GM19025 (cell line): Measurements from ENCODE around the gene SYDE2.
"Not testable (repeated sequence)": the region's sequence is repeated elsewhere in the genome, so short reads cannot be mapped to it uniquely, and the experiment has no call there.

ENCODE experiments used
- ATAC-seq: cut with Tn5 transposase; IDR thresholded peaks from one replicate; pipeline ENCODE4 v1.9.1; 2021; ENCODE audit warnings: mild to moderate bottlenecking, low read depth, moderate library complexity; ENCODE audit not compliant: unreplicated experiment

The SYDE2 gene

DNA sequence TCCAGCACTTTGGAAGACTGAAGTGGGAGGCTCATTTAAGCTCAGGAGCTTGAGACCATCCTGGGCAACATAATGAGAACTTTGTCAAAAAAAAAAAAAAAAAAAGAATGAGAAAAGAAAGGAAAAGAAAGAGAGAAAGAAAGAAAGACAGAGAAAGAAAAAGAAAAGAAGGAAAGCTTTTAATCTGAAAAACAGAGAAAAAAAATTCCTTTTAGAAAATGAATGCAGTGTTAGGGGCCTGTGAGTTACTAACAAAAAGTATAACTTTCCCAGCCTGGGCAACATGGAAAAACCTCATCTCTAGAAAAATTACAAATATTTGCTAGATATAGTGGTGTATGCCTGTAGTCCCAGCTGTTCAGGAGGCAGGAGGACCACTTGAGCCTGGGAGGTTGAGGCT is 15.9 kb upstream of the SYDE2 start:
- ATAC-seq: no peak

DNA sequence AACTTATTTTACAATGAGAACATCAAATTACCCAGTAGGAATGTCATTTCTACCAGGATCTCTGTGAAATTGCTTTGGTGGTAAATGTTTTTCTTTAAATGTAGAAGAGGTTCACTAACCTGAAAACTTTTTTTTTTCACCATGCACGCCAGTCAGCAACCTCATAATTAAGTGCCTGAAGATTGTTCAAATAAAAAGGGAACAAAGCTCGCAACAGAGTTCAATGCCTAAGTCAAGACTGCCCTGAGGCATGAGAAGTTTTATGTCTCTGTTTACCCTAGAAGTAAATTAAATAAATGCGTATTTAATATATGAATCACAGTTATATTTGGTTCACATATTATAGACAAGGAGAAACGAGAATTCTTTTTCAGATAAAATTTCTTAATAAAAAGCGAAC is 13.8 kb upstream of the SYDE2 start:
- no peak for ATAC-seq

DNA sequence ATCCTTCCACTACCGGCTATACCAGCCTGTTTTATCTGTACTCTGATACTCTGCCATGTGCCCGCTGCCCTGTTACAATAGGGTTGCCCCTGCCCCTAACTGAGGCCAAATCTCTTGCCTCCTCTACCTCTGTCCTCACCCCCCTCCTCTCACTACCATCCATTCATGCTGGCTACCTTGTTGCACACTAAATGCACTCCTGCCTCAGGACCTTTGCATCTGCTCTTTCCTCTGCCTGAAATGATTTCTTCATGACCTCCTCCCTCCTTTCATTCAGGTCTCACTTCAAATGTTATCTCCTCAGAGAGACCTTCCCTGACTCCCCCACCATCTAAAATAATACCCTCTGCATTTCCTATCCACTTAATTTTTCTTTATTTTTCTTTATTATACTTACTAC is 7.7 kb upstream of the SYDE2 start:
- no peak for ATAC-seq

DNA sequence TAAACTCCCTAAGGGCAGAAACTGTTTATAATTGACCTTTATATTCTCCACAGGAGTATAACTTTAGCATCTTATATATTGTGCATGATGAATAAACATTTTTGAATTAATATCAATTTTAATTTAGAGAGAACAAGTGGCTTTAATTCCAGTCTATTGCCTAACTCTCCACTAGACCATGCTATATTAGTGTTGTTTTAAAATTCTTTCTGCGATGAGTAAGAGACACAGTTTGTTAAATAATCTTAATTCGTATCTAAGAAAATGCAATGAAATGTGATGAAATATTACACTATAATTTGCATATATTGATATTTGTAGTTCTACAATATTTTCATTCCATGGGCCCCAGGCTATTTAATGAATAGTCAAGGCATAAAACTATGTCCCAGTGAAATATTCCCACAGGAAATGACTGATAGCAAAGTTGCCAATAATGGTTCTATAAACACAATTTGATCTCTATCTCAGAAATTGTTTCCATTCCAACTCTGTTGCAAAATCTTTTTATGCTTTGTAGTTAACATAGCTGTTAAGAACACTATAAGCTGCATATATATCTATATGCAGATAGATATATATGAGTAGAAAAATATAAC is 2.9 kb upstream of the SYDE2 start:
- ATAC-seq: no peak

DNA sequence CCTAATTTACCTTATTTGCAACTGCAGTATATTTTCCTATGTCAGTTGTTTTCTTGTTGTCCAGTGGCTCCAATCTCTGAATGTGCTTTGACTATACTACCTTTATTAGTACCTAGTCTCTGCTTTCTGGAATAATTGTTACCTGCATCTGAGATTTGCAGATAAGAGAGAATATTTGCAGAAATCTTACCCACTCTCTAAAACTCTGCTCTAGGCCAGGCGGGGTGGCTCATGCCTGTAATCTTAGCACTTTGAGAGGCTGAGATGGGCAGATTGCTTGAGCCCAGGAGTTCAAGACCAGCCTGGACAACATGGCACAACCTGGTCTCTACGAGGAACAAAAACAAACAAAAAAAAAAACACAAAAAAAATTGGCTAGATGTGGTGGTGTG is 2.0 kb upstream of the SYDE2 start:
- ATAC-seq: no peak

DNA sequence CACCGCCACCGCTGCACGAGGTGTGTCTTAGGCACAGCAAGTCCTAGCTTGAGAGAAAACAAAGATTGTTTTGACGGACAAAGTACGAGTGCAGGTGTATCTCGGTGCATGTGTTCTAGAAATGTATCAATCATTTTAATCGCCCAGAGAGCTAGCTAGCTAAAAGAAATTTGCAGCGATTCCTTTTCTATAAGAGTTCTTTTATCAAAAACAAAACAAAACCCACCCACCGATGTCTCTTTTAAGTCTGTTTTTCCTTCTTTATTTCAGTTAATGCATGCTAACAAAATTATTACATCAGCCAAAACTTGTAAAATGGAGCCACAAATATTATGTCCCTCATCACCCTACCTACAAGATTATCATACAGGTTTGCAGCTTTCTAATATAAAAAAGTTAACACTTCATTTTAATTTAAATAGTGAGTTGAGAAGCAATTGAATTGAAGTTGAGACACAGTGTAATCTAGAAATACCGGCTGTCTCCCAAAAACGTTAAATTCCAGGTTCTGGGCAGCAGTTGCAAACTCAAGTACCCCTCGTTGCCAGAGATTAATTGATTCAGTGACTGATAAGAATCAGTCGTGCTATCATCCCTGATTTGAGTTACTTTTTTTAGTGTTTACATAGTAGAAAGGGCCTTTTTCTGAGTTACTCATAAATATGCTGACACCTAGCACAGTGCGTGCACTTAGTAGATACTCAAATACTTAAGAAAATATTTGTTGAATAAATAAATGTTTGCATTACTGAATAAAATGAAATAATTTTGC is 1.5 kb upstream of the SYDE2 start:
- no peak for ATAC-seq

DNA sequence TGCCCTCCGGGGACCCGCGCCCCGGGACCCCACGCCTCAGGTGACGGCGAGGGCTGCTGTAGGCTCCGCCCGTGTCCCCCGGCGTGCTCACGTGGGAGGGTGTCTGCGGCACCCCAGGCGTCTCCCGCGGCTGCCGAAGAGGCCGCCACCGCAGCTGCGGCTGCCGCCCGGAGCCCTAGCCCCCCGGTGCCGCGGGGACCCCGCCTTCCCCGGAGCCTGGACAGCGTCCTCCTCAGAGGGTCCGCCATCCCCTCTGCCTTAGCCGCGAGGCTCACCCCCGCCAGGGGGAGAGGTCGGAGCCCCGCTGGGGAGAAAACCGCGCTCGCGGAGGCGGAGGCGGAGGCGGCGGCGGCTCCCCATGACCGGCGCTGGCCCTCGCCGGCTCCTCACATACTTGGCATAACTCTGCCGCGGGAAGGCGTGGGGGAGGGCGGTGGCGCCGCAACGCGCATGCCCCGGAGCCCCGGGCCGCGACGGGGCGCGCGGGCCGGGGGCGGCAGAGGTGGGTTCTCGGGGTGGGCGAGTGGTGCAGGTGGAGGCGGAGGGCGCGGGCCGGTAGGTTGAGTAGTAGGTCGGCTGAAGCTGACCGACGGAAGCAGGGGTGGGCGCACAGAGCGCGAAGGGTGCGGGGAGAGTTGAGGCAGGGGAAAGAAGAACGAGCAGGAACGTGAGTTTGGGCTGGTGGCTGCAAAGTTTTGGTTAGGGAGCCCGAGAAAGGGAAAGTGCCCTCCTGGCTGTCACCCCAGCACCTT is 700 bp upstream of the SYDE2 start:
- peak; percentile 46 for ATAC-seq

DNA sequence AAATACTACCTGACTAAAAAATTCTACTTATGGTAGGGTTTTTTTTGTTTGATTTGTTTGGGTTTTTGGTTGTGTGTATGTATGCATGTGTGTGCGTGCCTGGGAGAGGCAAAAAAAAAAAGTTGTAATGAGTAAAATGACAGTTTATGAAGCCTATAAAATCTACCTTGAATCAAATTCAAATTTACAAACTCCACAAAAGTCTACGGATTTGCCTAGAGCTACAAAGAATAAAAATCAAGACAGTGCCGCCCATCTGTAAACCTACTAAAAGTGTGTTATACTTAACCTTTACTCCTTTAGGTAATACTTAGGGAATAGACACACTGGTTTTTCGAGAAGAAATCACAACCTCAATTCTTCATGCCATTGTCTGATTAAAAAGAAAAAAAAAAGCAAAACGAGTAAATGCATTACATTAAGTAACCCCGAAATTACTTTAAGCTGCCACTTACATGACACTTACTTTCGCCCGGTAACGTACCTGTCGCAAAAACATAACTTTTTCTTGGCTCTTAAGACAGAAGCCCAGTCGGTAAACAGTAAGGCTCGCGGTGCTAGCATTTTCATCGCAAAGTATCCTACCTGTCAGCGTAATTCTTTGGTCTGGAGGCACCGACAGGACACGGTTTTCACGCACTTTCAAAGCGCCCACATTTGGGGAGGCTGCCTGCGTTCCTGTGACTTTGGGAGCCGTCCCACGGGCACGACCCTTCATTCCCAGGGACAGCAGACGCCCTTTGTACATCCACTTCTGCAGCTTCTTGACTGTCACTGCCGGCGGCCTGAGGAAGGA is 951 bp downstream of the SYDE2 start:
- peak; percentile 5 for ATAC-seq

DNA sequence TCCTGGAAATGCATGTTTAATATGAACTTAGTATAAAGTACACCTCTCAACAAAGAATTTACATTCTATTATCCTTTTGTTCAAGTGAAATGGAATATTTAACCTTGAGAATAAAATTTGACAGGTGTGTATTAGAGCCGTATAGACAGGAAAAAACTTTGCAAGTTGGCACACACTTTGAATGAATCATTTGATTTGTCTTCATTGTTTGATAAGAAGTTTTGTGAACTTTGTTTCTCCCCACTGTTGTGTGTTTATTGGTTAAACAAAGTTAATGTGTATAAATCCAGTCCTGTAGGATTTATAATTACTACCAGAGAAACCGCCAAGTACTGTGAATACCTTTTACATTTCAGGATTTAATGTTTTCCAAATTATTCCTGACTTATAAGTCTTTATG is 2.0 kb downstream of the SYDE2 start:
- ATAC-seq: no peak

DNA sequence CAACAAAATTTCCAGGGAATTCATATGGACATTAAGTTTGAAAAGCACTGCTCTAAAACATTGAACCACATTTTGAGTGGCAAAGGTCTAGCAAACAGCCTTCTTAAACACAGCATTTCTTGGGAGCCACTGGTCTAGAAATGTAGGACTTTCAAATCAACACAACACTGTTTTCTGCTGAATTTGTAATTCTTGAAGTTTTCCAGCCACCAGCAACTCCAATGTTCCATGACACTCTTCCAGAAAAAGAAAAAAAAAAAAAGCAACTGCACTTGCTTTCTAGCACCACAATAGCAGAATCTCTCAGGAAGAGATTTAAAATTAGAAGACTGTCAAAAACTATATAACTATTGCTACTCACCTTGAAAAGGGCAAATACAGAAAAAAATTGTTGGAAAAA is 4.5 kb downstream of the SYDE2 start:
- ATAC-seq: no peak

DNA sequence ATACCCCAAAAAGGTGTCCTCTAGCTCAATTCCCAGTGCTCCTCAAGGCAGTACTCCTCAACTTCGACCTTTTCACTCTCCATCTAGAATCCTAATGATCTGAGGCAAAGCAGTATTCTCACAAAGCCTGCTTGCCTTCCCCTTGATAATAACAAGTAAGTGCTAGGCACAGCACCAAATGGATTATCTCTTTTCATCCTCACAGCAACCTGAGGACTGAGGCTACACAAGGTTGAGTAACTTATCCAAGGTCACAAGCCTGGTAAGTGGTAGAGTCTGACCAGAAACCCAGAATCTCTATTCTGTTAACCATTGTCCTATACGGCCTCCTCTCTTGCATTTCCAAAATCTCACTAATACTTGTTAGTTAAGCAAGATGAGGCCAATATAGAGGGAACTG is 5.1 kb downstream of the SYDE2 start:
- ATAC-seq: no peak

DNA sequence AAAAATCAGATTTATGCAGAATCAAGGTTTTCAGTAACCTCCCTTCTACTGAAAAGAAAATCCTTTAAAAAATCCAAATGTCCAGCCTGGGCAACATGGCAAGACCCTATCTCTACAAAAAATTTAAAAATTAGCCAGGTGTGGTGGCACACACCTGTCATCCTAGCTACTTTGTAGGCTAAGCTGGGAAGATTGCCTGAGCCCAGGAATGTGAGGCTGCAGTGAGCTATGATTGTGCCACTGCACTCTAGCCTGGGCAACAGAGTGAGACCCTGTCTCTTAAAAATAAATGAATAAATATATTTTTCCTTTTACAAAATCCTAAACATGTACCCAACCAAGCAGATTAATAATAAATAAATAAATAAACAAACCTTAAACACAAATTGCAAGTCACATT is 8.7 kb downstream of the SYDE2 start:
- not testable (repeated sequence) for ATAC-seq

DNA sequence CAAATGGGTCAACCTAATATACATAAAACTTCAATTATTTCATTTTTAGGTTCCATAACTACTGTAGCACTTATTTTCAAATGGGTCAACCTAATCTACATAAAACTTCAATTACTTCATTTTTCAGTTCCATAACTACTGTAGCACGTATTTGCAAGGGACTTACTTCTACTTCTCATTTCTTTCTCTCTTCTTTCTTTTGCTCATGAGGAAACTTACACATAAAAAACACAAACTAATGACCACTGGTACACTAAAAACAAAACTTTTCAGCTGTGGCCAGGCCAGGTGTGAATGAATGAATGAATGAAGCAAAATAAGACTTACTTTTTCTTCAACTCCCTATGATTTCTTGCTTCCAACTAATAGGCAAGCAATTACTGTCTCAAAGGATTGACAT is 11.7 kb downstream of the SYDE2 start:
- ATAC-seq: no peak

DNA sequence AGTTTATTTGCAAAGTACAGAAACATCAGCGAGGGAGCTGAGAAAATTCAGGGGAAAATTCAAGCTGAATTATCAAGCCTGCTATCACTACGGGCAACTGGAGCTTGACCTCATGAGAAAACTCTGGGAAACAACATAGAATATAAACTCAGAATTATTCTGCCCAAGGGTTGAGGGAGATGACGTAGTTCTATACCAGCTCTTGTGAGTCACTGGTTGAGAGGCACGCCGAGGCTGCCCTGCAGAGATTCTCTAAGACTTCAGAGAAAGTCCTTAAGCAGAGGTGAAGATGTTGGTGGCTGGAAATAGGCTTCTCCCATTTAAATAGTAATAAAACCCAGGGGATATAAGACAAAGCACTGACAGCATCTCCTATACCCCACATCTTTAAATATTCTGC is 12.3 kb downstream of the SYDE2 start:
- no peak for ATAC-seq

DNA sequence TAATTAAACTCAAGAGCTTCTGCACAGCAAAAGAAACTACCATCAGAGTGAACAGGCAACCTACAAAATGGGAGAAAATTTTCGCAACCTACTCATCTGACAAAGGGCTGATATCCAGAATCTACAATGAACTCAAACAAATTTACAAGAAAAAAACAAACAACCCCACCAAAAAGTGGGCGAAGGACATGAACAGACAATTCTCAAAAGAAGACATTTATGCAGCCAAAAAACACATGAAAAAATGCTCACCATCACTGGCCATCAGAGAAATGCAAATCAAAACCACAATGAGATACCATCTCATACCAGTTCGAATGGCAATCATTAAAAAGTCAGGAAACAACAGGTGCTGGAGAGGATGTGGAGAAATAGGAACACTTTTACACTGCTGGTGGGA is 13.8 kb downstream of the SYDE2 start:
- ATAC-seq: not testable (repeated sequence)

DNA sequence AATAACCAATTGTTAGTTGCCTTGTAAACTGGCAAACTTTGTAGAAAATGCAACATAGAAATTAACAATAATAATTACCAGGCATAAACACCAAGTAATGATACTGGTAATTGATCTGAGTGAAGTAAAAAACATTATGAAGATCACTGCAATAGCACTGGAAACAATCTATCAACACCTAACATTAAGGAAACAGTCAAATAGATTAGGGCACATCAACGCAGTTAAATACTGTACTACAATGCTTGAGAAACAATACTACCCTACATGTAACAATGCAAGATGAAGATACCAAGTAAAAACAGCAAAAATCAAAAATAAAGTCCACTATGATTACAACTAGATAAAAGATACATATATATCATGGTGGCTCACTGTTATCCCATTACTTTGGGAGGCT is 16.6 kb downstream of the SYDE2 start:
- no peak for ATAC-seq

DNA sequence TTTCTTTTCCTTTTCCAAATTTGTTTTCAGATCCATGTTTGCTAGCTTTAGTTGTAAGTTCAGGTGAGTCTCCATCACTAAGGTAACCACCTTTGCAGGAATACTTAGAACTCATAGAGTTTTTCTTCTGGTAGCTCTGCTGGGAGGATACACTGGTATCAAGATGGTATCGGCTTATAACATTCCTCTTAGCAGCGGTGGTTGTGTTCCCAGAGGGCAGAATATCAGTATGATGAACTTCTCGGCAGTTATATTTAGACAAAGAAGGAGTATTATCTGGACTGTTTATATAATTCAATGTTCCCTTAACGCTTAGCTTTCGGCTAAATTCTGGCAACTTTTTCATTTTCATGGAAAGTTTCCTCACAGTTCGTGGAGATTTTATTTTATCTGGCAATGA is 18.1 kb downstream of the SYDE2 start:
- ATAC-seq: no peak

DNA sequence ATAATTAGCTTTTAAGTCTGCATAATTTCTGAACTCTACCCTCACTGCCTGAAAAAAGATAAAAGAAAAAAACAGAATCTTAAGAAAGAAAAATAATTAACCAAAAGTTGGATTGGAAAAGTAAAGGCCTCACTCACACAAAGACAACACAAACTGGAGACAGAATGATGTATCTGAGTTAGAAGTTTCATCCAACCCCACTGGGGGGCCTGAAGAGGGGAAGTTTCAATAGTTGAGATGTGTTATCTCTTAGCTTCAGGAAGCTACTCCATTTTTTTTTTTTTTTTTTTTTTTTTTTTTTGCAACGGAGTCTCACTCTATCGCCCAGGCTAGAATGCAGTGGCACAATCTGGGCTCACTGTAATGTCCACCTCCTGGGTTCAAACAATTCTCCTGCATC is 19.9 kb downstream of the SYDE2 start:
- ATAC-seq: no peak

DNA sequence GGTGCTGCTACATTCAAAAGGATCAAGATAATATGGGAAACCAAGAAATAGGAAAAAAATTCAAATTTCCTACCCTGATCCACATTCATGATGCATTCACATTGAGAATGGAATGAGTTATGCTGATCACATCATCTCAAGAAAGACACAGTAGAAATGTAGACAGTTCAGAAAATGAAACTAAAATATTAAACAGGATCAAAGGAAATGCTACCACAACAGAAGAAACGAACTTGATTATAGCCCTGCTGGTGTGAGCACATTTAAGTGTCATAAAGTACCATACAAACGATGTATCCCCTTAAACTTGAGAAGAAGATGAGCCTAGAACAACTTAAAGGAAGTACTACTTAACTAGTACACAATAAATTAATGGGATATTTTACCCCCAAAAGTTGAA is 21.3 kb downstream of the SYDE2 start:
- ATAC-seq: no peak

DNA sequence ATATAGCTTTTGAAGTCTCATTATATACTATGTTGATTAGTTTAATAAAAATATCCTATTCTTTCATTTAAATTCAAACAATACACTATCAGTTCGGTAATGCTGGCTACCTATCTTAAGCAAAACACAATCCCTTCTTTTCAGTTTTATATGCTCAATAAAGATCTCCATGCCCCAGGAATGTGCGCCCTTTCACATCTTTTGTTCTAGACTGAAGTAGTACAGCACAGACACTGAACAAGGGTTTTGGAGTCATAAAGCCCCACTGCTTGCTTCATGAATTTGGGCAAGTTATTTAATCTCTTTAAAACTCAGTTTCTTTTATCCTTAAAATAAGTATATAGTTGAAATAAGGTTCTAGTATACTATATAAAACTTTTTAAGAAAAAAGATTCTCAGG is 22.4 kb downstream of the SYDE2 start:
- no peak for ATAC-seq

DNA sequence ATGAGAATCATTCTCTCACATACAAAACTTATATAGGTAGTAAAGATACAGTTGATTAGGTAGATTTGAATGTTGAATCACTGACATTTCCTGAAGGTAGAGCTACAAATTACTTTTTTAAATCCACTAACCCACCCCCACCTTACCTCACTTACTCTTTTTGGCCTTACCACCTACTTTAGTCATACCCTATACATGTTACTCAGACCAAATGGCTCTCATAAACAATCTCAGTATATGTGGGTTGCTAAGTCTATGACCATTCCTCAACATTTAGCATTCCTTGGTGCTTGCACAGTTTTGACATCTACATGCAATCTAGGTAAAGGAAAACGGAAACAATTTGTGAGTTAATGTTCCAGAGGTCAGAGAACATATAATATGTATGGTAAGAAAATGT is 26.3 kb downstream of the SYDE2 start:
- ATAC-seq: no peak
